ENCODE results near the gene CEBPZ.

GRCh38 chr2:37201766-37202165 lies 29.6 kb downstream of the CEBPZ start:
- no peak for TF ChIP-seq CTCF (IDR thresholded peaks at IDR 0.05)
- TF ChIP-seq POLR2A (IDR thresholded peaks at IDR 0.05) = no peak
